Astrocyte (in vitro differentiated cells and primary cell): ENCODE measurements around the gene RASIP1.

Experiments
- EZH2 ChIP-seq: IDR thresholded peaks from 2 replicates; pipeline ENCODE4 v1.6.1; 2012; ENCODE audit warnings: mild to moderate bottlenecking, low read length, inconsistent platforms; ENCODE audit not compliant: insufficient read depth
- TF ChIP-seq, protein P1 (sequence below): IDR thresholded peaks from 2 replicates; pipeline ENCODE4 v1.5.1; 2011; ENCODE audit warnings: low read depth, mild to moderate bottlenecking, inconsistent platforms, low read length, moderate library complexity; ENCODE audit not compliant: insufficient read depth

DNA sequence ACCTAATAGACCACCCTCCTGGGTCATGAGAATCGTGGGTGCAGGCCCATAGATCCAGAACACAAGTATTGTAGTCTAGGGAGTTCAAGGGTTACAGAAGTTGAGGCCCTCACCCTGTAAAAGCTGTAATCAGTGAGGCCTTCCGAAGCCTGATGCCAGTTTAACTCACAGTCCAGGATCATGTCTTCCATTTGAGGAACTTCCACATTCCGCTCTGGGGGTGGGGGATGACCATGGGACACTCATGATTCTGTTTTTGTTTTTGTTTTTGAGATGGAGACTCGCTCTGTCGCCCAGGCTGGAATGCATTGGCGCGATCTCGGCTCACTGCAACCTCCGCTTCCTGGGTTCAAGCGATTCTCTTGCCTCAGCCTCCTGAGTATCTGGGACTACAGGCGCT is 1.7 kb upstream of the RASIP1 start:
- TF ChIP-seq, protein P1, sequence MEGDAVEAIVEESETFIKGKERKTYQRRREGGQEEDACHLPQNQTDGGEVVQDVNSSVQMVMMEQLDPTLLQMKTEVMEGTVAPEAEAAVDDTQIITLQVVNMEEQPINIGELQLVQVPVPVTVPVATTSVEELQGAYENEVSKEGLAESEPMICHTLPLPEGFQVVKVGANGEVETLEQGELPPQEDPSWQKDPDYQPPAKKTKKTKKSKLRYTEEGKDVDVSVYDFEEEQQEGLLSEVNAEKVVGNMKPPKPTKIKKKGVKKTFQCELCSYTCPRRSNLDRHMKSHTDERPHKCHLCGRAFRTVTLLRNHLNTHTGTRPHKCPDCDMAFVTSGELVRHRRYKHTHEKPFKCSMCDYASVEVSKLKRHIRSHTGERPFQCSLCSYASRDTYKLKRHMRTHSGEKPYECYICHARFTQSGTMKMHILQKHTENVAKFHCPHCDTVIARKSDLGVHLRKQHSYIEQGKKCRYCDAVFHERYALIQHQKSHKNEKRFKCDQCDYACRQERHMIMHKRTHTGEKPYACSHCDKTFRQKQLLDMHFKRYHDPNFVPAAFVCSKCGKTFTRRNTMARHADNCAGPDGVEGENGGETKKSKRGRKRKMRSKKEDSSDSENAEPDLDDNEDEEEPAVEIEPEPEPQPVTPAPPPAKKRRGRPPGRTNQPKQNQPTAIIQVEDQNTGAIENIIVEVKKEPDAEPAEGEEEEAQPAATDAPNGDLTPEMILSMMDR: no peak
- no peak for TF ChIP-seq EZH2
